KOPT-K1 (cell line): ENCODE measurements around the gene MMAA.
"Not testable (repeated sequence)": the region's sequence is repeated elsewhere in the genome, so short reads cannot be mapped to it uniquely, and the experiment has no call there.

Experiments used
- H3K27ac ChIP-seq: fragments of 200-600 bp; sonication (generic); 2 replicates; pipeline ENCODE4 v1.5.1; 2016; ENCODE audit warnings: antibody characterized with exemption, mild to moderate bottlenecking, low read depth, low read length; ENCODE audit not compliant: poor library complexity, severe bottlenecking
- H3K36me3 ChIP-seq: fragments of 200-600 bp; sonication (generic); 2 replicates; pipeline ENCODE4 v1.5.1; 2017; ENCODE audit warnings: antibody characterized with exemption, mild to moderate bottlenecking, low read length, moderate library complexity; ENCODE audit not compliant: insufficient read depth
- H3K9me3 ChIP-seq: fragments of 200-600 bp; sonication (generic); 2 replicates; pipeline ENCODE4 v1.5.1; 2017; ENCODE audit warnings: antibody characterized with exemption, low read length, mild to moderate bottlenecking; ENCODE audit not compliant: insufficient read depth, poor library complexity, severe bottlenecking

Gene MMAA

DNA sequence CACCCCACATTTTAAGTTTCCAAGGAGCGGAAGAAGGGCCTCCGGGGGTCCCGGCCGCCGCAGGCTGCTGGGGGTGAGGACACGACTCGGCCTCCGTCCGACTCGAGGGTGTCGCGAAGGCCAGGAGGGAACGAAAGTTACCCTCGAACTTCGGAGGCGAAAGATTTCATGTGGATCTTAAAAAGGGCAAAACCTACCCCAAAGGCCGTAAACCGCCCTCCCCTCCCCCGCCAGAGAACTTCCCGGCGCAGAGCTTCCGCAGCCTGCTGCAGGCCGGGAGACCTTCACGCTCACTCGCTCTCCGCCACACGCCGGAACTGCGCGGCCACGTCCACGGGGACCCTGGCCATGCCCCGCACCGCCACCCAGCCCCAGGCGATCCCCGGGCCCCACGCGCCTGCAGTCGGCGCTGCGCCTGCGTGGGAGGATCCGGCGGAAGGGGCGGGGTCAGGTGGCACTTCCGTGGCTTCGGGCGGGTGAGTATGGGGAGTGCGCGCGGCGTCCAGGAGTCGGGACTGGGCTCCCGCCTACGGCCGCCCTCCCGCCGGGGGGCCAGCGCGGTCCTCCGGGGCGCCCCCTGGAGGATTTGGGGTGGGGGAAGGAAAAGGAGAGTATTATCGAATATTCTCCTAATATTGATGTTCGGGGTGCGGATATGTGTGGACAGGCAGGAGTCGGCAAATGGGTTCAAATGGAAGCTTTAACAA, at the start of gene MMAA:
Gene MMAA (plus strand): TSS at position 454 of the 707 bp plus-strand sequence. CDS start 19,755 bp downstream, outside the sequence.
- peaks cover 6% of the 10 kb centered on the region for H3K9me3 ChIP-seq
- no peaks in the 10 kb centered on the region for H3K36me3 ChIP-seq
- H3K27ac ChIP-seq = peak within 1 kb of the TSS; percentile 95

DNA sequence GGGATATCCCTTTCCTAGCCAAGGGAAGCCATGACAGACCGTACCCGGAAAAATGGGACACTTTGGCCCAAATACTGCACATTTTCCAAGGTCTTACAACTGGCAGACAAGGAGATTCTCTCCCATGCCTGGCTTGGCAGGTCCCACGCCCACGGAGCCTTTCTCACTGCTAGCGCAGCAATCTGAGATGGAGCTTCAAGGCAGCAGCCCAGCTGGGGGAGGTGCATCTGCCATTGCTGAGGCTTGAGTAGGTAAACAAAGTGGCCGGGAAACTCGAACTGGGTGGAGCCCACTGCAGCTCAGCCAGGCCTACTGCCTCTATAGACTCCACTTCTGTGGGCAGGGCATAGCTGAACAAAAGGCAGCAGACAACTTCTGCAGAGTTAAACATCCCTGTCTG, 44.6 kb upstream of the MMAA start:
- not testable (repeated sequence) for H3K36me3 ChIP-seq, H3K9me3 ChIP-seq, H3K27ac ChIP-seq

DNA sequence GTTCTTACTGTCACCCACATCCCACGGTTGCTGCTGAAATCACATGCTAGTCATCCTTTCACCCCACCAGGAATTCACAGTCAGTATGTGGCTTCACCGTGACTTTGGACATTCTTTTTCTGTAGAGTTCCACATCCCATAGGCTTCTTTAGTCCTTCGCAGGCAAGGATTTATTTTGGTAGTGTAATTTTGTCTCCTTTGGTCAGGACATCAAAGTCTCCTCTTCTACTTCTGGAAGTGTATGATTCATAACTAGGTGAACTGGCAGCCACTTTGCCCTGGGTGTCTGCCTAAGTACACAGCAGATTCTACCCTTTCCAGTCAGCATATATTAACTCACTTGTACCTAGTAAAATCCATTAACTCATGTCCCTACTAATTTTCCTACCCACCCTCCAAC, 38.3 kb upstream of the MMAA start:
- no peaks in the 10 kb centered on the region for H3K36me3 ChIP-seq
- H3K9me3 ChIP-seq = no peaks in the 10 kb centered on the region
- no peak overlapping the region for H3K27ac ChIP-seq

DNA sequence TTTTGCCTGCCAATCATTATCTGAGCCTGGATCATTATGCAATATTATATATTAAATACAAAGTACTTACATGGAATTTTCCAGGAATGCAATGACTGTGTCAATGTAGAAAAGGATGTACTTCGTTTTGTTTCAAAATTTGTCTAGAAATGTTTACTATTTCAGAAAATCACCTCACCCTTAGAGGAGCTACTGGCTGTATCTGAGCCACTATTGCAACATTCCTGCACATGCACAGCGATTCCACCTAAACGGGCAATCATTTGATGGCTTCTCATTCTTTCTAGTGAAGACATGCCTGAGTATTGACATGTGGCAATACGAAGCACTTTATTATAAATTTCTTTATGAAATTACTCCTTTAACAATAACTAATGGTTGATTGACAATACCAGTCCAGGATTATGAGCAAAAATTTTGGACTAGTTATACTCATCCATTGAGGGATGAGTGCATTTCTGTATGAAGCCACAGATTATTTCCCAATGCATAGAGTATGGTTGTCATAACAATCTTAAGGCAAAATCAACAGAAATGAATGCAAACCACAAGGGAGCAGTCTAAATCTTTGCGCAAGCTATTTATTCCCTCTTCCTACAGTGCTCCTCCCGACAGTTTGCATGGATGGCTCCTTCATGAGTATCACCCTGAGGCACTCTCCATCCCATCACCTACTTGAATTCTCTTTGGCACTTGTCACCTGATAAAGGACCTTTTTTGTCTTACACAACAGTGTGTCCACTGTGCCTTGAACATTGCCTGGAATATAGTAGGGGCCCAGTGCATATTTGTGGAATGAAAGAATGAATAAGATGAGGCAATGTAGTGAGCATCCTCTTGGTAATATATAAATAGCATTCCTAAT, 35.8 kb upstream of the MMAA start:
- no peak overlapping the region for H3K27ac ChIP-seq
- no peaks in the 10 kb centered on the region for H3K9me3 ChIP-seq
- H3K36me3 ChIP-seq = no peaks in the 10 kb centered on the region

DNA sequence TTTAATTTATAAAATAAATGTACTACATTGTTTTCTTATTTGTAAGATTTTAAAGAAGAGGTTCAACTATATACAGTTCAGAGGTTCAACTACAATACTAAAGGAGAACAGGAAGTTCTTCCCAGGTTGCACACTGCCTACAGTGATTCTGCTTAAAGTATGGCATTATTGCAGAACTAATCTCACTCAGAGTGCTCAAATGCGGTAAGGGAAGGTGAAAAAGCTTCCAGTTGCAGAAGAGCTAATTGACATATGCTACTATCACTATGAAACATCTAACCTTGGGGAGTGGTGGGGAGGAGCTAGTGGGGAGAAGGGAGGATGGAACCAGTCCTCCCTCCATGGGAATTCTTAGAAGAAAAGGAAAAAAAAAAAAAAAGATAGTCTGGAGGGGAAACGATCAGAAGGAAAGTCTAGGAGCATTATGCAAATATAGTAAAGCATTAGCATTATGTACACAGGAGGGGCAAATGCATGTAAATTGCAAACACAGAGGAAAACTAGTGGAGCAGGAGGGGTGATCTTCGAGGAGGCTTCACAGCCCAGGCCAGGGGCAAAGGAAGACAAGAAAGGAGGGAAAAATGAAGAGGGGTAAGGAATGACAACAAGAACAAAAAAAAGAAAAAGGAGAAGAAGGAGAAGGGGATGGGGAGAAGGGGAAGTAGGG, 32.0 kb upstream of the MMAA start:
- H3K36me3 ChIP-seq = no peaks in the 10 kb centered on the region
- peaks cover 8% of the 10 kb centered on the region for H3K9me3 ChIP-seq
- no peak overlapping the region for H3K27ac ChIP-seq

DNA sequence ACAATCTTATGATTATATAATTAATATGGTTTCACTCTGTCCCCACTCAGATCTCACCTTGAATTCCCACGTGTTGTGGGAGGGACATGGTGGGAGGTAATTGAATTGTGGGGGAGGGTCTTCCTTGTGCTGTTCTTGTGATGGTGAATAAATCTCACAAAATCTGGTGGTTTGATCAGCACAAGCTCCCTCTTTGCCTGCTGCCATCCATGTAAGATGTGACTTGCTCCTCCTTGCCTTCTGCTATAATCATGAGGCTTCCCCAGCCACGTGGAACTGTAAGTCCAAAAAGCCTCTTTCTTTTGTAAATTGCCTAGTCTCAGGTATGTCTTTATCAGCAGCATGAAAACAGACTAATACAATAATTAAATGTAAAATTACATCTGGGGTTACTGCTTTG, 29.8 kb upstream of the MMAA start:
- H3K36me3 ChIP-seq, H3K9me3 ChIP-seq, H3K27ac ChIP-seq: not testable (repeated sequence)

DNA sequence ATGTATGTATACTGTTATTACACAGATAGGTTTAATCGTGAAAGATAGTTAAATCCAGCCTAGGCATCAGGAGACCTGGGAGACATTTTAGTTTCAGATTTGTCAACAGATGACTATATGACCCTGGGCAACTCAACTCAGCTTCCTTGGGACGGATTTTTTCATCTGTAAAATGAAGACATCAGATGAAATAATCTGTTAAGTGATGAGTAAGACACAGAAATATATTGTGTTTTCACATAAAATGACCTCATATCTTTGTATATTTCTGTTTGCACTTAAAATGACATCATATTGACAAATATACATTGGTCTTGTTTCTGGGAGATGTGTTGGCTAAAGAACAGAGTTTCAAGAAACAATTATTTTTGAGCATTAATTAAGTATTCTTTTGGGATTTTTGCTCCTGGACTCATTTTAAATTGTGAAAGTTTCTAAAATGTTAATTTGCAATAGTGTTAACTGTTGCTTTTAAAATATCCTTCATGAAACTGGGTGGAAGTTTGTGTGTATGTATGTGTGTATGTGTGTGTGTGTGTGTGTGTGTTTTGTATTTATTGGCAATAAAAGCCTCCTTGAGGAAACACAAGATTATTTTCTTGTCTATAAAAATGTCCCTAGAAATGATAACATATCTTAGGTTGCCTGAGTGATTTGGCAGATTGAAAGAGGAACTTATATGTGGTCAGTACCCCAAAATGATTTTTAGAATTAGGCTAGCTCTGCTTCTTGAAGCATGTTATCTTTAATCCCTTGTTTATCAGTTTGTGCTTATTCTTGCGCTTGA, 29.1 kb upstream of the MMAA start:
- Histone ChIP-seq H3K27ac (no peak overlapping the region), H3K9me3 (peaks cover 8% of the 10 kb centered on the region), H3K36me3 (no peaks in the 10 kb centered on the region)

DNA sequence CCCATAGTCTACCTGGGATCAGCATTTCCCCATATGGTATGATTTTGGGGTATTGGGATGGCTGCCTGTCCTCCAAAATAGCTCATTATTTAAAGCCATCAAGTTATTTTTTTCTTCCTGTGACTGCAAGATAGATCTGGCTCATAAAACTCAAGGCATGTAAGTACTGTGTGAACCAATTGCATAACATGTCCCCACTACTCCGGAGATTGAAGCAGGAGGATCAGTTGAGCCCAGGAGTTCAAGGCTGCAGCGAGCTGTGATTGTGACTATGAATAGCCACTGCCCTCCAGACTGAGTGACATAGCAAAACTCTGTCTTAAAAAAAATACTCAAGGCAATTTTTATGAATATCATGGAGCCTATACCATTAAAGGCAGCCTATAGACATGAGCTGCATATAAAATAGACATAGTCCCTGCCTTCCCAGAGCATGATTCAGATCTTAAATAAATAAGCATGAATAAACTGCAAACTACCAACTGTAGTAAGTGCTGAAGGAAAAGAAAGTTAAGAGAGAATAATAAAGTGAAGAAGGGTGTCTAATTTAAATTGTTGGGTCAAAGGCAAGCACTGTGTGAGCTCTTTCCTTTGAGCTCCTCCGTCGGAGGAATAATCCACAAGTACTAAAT, 16.9 kb upstream of the MMAA start:
- Histone ChIP-seq H3K9me3 (peaks cover 8% of the 10 kb centered on the region), H3K27ac (no peak overlapping the region), H3K36me3 (no peaks in the 10 kb centered on the region)

DNA sequence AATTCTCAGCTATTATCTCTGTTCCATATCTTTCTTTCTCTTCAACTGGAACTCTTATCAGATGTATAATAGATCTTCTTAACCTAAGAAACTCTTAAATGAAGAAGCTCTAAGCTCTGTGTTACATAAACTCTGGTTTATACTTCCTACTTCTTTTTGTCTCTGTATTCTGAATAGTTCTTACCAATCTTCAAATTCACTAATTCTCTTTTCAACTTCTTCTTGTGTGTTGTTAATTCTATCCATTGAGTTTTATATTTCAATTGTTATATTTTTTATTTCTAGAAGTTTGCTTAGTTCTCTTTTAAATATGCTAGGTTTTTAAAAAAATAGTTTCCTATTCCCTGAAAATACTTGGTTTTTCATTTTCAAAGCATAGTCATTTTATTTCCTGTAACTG, 13.2 kb upstream of the MMAA start:
- no peak overlapping the region for H3K27ac ChIP-seq
- peaks cover 8% of the 10 kb centered on the region for H3K9me3 ChIP-seq

DNA sequence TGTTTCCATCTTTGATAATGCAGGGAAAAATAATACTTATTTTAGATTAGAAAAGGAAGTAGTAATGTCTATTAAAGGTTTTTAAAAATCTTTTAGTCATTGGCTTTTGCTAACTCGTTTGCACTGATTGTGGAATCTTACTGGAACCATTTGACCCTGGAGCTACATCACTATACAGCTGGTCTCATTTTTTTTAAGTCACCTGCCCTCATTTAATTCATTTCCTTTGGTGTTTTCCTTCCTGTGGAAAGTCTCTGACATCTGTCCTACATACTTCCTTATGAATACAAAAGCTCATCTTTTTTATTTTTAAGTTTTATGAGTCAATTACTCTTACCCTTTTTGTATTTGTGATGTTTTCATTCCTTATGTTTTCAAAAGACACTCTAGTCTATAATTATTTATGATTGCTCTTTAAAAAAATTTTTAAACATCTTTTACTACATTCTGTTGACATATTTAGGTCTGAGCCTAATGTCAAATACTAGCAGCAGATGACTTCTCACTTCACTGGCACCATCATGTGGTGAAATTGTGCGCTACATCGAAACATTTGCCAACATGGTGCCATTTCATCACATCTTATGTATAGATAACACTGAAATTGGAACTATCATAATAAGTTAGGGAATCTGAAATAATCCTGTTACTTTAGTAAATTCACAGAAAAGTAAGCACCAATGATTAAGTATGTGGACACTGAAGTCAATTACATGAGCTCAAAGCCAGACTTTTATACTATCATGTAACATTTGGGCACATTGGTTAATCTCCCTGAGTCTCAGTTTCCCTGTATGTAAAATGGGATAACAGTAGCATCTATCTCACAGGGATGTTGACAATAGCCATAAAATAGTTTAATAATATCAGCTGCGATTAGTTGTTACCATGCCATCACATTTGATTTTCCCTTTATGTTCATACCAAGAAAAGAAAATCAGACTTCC, 9.4 kb upstream of the MMAA start:
- Histone ChIP-seq H3K36me3 (no peaks in the 10 kb centered on the region), H3K27ac (no peak overlapping the region)

More for the DNA sequence above, 13.2 kb upstream of the MMAA start:
- no peaks in the 10 kb centered on the region for H3K36me3 ChIP-seq

DNA sequence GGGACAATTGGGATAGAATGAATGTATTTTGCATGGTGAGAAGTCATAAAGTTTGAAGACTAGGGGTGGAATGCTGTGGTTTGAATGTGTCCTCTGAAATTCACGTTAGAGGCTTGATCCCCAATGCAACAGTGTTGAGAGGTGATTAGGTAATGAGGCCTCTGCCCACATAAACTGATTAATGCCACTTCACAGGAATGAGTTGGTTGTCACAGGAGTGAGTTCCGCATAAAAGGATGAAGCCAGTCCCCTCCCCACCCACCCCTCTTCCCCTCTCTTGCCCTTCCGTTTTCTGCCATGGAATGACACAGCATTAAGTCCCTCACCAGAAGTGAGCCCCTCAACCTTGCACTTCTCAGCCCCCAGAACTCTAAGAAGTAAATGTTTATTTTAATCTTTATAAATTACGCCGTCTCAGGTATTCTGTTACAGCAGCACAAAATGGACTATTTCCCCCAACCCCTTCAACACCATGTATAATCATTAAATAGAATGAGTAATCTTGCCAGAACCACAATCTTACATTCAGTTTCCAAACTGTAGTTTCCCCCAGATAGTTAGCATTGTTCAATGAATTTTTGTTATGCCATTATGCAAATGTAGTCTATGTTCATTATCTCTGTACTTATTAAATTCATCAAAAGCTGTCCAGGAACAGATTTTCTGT, 5.5 kb upstream of the MMAA start:
- Histone ChIP-seq H3K27ac (no peak overlapping the region), H3K9me3 (no peaks in the 10 kb centered on the region), H3K36me3 (no peaks in the 10 kb centered on the region)

More for the DNA sequence above, 9.4 kb upstream of the MMAA start:
- peaks cover 8% of the 10 kb centered on the region for H3K9me3 ChIP-seq

DNA sequence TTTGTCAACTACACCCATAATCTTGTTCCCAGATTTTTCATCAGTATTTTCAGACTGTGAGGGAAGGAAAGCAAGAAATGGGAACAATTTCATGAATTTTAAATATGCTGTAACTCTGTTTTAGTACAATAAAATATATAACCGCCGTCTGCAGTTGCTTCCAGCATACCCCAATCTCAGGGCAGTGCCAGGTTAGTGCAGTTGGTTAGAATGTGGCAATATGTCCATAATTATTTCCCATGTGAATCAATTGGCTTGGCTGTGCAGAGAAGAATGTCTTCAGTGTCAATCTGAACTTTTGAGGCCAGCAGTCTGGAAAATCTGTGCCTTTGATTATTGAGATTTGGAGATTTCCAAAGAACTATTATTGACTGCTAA, 5.0 kb upstream of the MMAA start:
- Histone ChIP-seq H3K9me3 (no peaks in the 10 kb centered on the region), H3K36me3 (no peaks in the 10 kb centered on the region)

DNA sequence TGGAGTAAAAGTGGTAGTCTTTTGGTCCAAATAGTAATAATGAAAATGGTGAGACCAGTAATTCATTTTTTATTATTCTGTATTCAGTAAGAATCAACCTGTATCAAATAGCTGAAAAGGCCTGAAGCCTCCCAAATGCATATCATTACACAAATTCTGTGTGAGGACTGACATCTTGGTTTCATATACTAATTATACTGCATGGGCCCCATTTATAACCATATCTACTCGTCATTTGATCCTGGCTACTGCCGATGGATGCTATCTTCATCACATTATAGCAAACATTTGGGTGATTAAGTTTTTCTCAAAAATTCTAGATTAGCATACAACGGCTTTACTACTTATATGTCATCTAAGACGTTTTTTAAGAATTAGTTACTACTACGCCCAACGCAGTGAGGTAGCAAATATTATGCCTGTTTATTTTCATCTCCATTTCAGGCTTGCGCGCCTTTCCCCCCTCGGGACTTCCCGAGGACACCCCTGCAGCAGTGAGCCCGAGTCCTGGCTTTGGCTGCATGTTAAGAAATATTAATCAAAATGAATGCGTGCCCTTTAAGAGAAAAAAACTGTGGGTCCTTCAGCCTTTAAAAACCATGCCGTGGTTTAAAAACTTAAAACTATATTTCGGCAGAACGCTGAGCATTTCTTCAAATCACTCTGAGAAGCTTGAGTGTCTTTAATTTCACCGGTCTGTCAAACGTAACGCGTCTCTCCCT, 814 bp upstream of the MMAA start:
- H3K27ac ChIP-seq = peak overlapping the region; percentile 95
- peaks cover 6% of the 10 kb centered on the region for H3K9me3 ChIP-seq
- H3K36me3 ChIP-seq = no peaks in the 10 kb centered on the region

More for the DNA sequence above, 5.0 kb upstream of the MMAA start:
- no peak overlapping the region for H3K27ac ChIP-seq
